Measurements from ENCODE around the gene NR2F1.

- TF ChIP-seq NFRKB (IDR thresholded peaks at IDR 0.05) (no peak), ZNF384 (IDR thresholded peaks at IDR 0.05) (no peak), SP1 (IDR thresholded peaks at IDR 0.05) (no peak), PKNOX1 (IDR thresholded peaks at IDR 0.05) (no peak), FOXA1 (IDR thresholded peaks at IDR 0.05) (no peak), BHLHE40 (IDR thresholded peaks at IDR 0.05; ENCODE audit: borderline replicate concordance) (no peak), TARDBP (IDR thresholded peaks at IDR 0.05) (no peak), ELF4 (IDR thresholded peaks at IDR 0.05) (no peak), SUZ12 (IDR thresholded peaks at IDR 0.05) (no peak), FOXM1 (IDR thresholded peaks at IDR 0.05; ENCODE audit: borderline replicate concordance) (no peak), FOXK2 (IDR thresholded peaks at IDR 0.05) (no peak), HDGF (IDR thresholded peaks at IDR 0.05; ENCODE audit: borderline replicate concordance) (no peak), ARNT (IDR thresholded peaks at IDR 0.05) (no peak), CTBP1 (IDR thresholded peaks at IDR 0.05; ENCODE audit: borderline replicate concordance) (no peak)
Measured at GRCh38 chr5:93589829-93590215, 6.8 kb downstream of the NR2F1 start.
